GM18517 (cell line): ENCODE measurements around the gene CYP1A1.

ENCODE experiments used
- ATAC-seq: cut with Tn5 transposase; IDR thresholded peaks from one replicate; pipeline ENCODE4 v1.9.1; 2021; ENCODE audit warnings: mild to moderate bottlenecking, moderate library complexity; ENCODE audit not compliant: unreplicated experiment

CYP1A1 gene

GRCh38 chr15:74695597-74696397 lies 29.5 kb downstream of the CYP1A1 start, which contains the start of gene EDC3:
TSS of gene EDC3 (minus strand) at chr15:74696024. CDS start at chr15:74675124, 20,900 bp downstream.
- no peak for ATAC-seq

GRCh38 chr15:74692327-74692726 lies 33.0 kb downstream of the CYP1A1 start:
- no peak for ATAC-seq

- no peak for ATAC-seq
These were observed 41.6 kb downstream of the CYP1A1 start for GRCh38 chr15:74683758-74684157.

GRCh38 chr15:74682954-74683353 lies 42.4 kb downstream of the CYP1A1 start:
- ATAC-seq: no peak

- no peak for ATAC-seq
These were observed 44.9 kb downstream of the CYP1A1 start for GRCh38 chr15:74680456-74680855.

GRCh38 chr15:74676801-74677200 lies 48.5 kb downstream of the CYP1A1 start:
- no peak for ATAC-seq

- no peak for ATAC-seq
These were observed 51.2 kb downstream of the CYP1A1 start for GRCh38 chr15:74674161-74674560.

GRCh38 chr15:74669627-74670026 lies 55.7 kb downstream of the CYP1A1 start:
- no peak for ATAC-seq
